Ammon's horn (tissue), 1 donor: Measurements from ENCODE around the gene GLB1L3.
A peak's percentile ranks its signal among the peaks of the same experiment; 100 is the strongest.
"Not testable (repeated sequence)": the region's sequence is repeated elsewhere in the genome, so short reads cannot be mapped to it uniquely, and the experiment has no call there.

Experiments used
- DNase-seq: peaks from one replicate; pipeline ENCODE4 v3.0.0-alpha.2; 2016; ENCODE audit warnings: low spot score

The GLB1L3 gene

DNA sequence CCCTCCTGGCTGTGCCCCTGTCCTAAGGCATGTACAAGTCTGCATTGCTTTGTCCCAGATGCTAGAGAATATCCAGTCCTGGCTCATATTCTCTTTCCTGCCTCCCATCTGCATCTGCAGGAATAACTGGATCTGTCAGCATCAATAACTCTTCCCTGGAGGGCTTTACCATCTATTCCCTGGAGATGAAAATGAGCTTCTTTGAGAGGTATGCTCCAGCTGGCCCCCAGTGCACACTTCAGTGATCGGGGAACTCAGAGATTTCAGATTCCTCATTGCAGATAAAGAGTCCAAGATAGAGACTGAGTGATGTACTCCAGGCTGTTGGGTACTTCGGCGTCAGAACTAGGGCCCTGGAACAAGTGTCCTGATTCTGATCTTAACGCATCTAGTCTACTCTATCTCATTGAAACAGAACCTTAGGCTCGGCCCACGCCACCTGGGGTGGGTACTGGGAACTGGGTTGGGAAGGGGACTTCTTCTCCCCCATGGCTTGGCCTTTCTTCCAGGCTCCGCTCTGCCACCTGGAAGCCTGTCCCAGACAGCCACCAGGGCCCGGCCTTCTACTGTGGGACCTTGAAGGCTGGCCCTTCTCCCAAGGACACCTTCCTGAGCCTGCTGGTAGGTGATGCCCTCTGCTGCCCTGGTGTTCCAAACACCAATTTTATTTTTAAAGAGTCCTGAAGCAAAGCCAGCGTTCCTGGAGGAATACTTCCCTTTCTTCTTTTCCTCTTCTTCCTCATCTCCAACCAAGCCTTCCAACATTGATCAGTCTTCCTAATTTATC, 37.8 kb downstream of the GLB1L3 start:
- DNase-seq: no peak

DNA sequence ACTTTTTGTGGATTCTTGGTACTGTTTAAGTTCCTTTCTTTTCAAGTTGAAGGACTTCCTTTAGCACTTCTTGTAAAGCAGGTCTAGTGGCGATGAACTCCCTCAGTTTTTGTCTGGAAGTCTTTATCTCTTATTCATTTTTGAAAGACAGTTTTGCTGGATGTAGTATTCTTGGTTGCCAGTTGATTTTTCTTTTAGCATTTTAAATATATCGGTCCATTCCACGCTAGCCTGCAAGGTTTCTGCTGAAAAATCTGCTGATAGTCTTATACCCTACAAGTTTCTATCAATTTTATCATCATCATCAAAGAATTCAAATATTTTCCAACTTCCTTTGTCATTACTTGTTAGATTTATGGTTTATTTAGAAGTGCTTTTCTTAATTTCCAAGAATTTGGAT, 40.9 kb downstream of the GLB1L3 start:
- no peak for DNase-seq

DNA sequence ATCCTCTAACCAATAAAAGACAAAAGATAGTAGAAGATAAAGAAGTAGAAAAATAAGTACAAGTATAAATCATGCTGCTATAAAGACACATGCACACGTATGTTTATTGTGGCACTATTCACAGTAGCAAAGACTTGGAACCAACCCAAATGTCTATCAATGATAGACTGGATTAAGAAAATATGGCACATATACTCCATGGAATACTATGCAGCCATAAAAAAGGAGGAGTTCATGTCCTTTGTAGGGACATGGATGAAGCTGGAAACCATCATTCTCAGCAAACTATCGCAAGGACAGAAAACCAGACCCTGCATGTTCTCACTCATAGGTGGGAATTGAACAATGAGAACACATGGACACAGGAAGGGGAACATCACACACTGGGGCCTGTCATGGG, 45.2 kb downstream of the GLB1L3 start:
- not testable (repeated sequence) for DNase-seq

DNA sequence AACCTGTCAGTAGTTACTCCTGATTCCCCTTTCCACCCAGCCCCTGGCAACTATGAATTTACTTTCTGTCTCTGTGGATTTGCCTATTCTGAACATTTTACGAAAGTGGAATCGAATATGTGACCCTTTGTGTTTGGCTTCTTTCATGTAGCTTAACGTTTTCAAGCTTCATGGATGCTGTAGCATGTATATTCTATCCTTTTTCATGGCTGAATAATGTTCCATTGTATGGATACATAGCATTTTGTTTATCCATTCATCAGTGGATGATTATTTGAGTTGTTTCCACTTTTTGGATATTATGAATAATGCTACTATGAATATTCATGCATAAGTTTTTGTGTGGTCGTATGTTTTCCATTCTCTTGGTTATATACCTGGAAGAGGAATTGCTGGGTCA, 46.4 kb downstream of the GLB1L3 start:
- no peak for DNase-seq

DNA sequence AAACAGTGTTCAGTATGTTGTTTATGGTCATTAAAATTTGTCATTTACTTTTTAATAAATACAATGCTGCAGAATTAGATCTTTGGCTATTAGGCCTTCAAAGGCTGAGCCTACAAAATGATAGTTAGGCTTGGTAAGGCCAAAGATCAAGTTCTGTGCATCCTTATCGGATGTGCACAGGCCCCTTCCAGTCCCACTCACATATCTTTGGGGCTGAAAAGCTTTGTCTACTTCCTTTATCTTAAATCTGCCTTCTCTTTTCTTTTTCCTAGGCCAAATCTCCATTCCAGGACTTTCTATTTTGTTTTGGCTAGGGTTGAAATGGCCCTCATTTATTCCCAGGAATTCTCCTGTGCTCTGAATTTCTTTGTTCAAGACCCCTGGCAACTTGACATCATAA, 52.3 kb downstream of the GLB1L3 start:
- DNase-seq: no peak

DNA sequence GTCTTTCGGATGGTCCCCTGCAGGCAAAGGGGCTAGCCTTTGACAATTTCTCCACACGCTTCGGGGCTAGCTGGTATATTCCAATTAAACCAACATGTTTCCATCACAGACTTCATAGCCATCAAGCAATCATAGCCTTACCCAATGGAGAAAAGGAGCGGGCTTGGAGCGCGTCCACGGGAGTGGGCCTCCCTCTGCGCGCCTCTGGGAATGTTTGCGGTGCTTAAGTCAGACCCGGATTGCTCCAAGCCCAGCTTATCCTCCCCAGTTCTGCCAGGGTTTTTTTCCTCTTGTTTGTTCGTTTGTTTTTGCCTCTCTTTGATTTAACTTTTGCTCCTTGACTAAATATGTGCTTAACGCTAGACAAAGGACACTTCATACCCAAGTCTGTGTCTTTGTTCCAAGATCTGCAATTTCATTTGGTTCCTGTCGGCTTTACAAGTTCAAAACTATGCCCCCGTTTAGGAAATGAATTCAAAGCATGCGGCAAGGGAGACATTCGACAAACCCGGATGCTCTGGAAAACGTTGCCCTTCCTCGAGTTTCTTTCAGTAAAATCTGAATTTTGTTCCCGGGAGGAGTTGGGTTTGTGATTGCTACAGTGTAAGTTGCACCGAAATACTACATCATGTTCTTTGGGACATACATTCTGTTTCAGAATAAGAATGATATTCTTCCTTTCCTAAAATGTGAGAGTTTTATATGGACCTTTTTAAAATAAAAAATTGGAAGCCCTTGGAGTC, 54.6 kb downstream of the GLB1L3 start:
- no peak for DNase-seq

DNA sequence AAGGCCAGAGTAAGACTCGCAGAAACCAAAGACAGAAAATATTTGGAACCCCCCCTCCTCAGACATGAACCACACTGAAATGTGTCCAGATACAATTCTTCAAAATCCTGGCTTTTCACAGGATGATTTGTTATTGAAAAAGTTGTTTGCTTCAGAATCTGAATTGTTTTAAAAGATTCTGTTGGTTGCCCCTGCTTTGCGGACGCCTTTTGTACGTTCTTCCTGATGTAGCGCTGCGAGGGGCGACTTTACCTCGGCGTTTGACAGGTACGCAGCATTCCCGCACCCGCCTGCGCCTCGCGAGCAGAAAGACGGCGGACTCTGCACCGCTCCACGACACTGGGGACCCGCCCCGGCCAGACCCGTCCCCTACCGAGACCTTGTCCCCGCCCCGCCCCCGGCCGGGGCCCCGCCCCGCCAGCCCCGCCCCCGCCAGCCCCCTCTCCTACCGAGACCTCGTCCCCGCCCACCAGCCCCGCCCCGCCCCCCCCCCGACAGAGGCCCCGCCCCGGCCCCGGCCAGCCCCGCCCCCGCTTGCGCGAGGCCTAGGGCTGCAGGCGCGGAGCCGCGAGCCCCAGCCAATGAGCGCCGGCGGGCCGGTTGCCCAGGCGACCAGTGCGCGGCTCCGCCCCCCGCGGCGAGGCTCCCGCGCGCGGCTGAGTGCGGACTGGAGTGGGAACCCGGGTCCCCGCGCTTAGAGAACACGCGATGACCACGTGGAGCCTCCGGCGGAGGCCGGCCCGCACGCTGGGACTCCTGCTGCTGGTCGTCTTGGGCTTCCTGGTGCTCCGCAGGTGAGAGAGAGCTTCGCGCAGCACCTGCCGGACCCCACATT, 55.4 kb downstream of the GLB1L3 start, which contains the start of gene GLB1L2:
Gene GLB1L2 (plus strand): TSS at position 635 of the 835 bp plus-strand sequence. CDS start 74 bp downstream, at position 709.
- peak; percentile 75 for DNase-seq

DNA sequence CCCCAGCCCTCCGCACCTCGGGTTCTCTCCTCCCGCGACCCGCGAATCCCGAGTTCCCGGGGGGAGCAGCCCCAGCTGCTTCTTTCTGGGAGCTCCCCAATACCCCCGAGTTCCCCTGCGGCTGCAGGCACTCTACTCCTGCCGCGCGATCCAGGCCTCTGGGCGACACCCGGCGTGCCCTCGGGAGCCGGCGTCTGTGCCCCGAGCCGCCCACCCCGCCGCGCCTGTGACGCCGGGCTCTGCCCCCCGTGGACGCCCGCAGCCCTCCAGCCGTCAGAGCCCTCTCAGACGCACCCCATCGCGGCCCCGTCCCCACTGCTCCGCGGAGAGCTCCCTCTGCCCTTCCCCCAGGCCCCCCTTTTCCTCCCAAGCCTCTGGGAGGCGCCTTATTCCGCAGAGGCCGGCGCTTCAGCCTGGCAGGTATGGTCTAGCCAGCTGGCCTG, 56.0 kb downstream of the GLB1L3 start:
- no peak for DNase-seq

DNA sequence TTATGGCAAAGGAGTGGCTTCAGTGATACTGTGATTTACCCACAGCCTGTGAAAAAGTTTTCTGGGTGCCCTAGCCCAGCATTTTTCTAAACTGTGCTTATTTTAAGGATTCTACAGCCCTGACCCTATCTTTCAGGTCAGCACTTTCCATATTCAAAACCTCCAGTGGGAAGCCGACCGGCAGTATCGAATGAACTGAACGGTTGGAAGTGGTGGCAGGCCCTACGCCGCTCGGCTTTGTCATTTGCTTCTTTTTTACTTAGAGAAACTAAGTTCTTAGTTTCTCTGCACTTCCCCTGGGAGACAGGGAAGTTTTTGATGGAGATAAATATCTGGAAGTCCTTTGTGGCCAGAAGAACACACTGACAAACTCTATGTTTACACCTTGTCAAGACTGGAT, 56.6 kb downstream of the GLB1L3 start:
- DNase-seq: no peak

DNA sequence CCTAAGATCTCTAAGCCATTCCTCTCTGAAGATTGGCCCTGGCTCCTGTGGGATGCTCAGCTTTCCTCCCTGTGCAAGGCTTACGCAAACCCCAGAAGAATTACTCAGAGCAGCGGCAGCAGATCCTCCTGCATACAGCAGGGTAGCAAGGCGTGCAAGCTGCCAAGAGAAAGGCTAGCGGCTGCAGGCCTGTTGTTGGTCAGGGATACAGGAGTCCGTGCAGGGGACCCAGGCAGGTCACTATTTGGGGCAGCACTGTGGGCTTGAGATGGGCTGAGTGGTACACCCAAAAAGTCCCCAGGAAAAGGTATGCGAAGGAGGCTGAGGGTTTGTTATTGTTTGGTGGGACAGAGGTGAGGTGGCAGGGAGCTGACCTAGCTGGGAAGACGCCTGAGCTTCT, 57.1 kb downstream of the GLB1L3 start:
- DNase-seq: no peak

DNA sequence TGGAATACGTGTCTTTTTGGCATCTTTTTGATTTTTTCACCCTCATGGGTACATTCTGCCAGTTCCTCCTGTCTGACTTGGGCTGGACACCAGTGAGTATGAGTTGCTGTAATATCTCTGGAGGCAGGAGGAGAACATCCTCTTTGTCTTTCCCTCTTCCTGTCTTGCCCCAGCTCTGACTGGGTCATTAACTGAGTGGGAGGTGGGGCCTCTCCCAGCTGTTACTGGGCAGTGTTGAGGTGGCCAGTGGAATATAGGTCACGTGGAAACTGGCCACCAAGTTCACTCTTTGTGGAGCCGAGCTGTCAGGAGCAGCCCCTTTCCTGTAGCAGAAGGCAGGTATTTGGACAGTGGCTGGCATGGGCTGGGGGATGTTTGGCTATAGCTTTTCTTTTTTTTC, 57.8 kb downstream of the GLB1L3 start:
- DNase-seq: no peak

DNA sequence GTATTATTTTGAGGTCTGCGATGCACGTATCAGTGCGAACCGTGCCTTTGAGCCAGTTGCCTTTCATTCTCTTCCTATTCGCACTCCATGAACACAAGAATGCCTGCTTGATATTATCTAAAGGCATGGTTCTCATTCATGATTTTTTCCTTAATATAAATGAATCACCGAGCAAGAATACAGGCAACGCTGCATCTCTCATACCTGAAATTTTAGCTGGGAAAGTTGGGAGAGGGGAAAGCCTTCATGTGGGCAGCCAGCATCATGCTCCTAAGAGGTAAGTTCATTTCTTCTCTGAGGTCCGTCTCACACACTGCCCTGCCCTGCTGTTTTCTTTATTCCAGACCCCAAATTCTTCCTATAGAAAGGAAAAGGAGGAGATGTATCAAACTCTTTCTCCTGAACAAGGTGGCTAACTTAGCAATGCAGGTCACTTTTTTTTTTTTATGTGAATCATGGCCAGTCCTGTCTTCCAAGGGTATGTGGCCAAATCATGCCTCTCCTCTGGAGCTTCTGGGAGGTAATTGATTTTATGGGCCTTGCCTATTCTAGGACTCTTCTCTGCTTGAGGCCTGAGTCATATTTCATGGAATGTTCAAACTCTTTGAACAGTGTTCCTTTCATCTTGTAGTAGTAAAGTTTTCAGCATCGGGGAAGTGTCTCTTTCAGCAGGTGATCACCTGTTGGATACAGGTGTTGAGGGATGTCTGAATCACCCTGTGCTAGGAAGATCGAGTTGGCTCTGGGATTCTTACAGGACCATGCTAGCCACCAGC, 58.8 kb downstream of the GLB1L3 start:
- no peak for DNase-seq

DNA sequence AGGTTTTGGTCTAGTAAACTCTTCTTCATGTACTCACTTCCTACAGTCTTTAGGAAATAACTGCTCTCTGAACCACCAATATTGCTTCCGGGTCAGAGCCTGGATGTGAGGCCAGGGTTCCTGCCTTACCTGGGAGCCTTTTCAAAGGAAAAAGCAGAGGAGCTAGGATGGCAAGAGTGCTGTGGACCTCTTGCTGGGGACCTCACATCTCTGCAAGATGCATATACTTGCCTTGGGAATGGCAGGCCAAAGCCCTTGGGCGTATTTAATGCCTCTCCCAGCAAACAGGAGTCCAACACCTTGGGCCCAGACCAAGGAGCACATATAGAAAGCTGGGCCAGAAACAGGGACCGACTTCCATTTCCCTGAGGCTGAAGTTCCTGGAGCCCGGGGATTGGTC, 60.9 kb downstream of the GLB1L3 start:
- no peak for DNase-seq

DNA sequence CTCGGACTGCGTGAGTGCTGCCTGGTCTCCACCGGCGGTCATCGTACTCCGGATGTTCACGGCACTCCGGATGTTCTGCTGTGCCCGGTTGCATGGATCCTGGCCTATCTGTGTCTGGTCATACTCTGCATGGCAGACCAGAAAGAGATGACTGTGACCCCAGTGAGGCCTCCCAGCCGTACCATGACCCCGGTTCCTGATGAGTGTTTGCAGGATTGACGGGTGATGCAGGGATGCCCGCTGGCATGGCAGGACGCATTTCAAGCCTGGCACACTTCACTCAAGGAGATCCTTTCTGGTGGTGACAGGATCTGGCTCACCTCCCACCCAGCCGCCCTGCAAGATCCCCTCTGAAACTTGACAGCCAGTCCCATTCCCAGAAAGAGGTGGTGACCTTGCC, 61.9 kb downstream of the GLB1L3 start:
- no peak for DNase-seq

DNA sequence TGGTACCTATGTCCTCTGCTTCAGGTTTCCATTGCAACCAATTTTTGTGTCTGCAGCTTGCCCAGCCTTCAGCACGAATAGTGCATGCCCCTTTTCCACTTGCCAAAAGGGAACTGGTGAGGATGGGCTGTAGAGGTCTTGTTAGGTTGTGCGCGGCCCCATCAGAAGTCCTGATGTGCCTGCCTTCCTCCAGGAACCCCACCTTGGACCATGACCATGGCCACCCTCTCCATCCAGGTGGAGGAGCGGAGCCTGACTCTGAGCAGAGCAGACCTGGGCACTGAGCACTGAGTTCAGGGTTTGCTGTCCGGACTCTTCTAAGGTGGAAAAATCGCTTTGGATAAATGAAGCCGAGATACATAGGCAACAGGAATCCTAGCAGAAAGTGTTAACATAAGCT, 62.5 kb downstream of the GLB1L3 start:
- DNase-seq: no peak

DNA sequence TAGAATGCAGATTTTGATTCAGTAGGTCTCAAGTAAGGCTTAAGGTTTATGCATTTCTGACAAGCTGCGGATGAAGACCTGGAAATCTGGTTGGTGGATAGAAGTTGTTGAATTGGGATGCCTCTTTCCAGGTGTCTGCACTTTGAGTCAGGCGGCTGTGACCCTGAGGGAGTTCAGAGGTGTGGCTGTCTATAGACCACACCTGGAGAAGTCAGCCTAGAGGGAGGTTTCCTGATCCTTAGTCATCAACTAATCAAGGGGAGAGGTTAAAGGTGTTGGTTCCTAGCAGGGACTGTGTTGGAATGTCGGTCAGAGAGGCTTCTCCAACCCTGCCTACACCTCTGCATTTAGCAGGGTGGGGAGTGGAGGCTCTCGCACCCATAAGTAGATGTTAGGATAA, 63.6 kb downstream of the GLB1L3 start:
- no peak for DNase-seq

DNA sequence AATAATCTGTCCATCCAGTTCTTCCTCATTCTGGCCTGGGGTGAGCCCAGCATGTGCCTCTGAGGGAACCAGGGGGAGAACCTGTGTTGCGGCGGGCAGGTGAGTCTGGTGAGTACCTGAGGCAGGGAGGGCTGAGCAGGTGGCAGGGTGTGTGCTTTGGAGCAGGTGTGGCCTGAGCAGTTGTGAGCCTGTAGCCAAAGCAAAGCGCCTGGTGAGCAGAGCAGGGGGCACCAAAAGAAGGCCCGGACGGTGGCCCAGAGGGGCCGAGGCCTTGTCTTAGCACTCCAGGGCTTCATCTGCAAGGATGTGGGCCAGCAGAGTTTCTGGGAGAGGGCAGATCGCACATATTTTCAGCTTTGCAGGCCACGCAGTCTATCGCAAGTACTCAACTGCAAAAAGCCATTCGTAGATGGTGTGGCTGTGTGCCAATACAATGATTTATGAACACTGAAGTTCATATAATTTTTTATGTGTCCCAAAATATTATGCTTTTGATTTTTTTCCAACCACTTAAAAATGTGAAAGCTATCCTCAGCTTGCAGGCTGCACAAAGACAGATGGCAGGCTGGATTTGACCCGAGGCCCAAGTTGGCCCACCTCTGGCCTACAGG, 64.3 kb downstream of the GLB1L3 start:
- DNase-seq: no peak

DNA sequence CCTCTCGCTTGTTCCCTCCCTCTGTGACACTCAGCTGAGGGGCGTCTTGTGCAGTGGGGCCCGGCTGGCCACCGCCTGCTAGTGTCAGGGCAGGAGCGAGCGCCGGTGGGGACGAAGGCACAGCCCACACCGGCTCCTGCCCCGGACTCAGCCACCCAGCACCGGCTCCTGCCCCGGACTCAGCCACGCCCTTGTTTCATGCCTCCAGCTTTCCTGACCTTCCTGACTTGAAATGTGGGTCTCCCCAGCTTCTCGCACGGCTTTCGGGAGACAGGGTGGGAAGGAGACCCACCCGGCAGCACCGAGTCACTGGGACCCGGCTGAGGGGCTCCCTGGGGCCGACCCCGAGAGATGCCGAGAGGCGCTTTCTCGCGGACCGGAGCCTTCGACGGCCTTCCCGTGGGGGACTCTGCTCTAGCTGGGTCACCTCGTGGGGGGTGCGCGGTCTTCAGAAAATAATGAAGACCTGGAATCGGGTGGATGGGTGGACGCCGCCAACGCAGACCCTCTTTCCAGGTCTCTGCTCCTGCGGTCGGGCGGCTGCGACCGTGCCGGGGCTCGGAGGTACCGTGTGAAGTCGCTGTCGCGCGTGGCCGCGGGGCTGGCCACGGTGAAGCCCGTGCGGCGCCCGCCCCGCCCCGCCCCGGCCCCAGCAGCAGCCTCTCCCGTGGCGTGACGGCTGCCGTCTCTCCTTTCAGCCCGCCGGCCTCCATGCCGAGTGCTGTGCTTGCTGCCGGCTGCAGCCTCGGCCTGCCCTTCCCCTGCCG, 65.8 kb downstream of the GLB1L3 start:
- DNase-seq: no peak

DNA sequence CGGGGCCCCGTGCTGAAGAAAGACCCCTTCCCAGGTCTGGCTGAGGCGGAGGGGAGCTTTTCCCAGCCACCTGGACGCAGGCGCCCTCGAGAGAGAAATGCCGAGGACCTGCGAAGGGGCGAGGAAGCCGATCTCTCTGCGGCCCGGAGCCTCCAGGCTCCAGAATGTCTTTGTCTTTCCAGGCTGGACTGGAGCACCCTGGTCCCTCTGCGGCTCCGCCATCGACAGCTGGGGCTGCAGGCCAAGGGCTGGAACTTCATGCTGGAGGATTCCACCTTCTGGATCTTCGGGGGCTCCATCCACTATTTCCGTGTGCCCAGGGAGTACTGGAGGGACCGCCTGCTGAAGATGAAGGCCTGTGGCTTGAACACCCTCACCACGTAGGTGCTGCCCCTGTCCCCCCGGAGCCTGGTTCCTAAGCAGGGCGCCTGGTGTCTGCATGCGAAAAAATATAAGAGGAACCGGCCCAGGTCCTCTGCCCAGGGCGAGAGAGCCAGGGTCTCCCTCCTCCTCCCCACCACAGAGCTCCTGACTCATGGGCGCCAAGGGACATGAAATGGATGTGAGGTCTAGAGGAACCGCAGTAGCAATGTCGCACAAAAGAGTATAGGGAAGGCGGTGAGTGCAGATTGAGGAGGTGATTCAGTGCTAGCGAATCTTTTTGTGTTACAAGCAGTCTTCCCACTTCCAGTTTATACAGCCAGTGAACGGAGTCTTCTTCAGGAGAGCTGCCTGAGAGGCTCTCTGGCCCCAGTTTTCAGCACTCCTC, 66.6 kb downstream of the GLB1L3 start:
- no peak for DNase-seq

DNA sequence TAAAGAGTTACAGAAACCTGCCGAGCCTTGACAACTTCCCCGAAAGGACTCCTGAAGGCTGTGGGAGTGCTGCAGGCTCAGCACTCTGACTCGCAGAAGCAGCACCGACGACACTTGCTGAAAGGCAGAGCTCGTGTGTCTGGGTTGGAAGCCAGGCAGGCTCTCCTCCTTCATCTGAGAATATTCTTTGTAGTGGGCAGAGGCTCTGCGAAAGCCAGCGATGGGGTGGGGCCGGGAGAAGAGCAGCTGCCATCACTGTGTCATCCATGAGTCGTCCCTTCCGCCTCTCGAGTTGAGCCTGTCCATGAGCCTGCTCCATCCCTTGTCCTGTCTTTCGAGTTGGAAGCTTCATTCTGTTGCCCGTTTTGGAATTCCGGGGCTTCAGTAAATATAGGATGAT, 67.5 kb downstream of the GLB1L3 start:
- DNase-seq: no peak
